RWPE1 (cell line): Measurements from ENCODE around the gene TMPRSS11B.

Experiments used
- CTCF ChIA-PET: fragments of 350-600 bp; sonication (Branson Sonifier 250); formaldehyde crosslinking; extraction: SDS; loops from one replicate; lab custom pipeline; 2021; lab: Yijun Ruan, JAX
- POLR2A ChIA-PET: fragments of 400-600 bp; formaldehyde crosslinking; extraction: SDS; loops from one replicate; lab custom pipeline; 2020; ENCODE audit warnings: antibody characterized with exemption; ENCODE audit not compliant: low non-redundant PET; lab: Yijun Ruan, JAX
- DNase-seq: peaks from one replicate; pipeline ENCODE4 v3.0.0; 2012; ENCODE audit warnings: low spot score
- H3K27ac ChIP-seq: fragments of 450-650 bp; 2 replicates; pipeline ENCODE4 v1.5.1; 2017
- TF ChIP-seq, protein P1 (sequence below): fragments of 450-650 bp; conservative IDR thresholded peaks from 2 replicates; pipeline ENCODE4 v1.5.1; 2017; ENCODE audit warnings: low read depth, mild to moderate bottlenecking

The TMPRSS11B gene

DNA sequence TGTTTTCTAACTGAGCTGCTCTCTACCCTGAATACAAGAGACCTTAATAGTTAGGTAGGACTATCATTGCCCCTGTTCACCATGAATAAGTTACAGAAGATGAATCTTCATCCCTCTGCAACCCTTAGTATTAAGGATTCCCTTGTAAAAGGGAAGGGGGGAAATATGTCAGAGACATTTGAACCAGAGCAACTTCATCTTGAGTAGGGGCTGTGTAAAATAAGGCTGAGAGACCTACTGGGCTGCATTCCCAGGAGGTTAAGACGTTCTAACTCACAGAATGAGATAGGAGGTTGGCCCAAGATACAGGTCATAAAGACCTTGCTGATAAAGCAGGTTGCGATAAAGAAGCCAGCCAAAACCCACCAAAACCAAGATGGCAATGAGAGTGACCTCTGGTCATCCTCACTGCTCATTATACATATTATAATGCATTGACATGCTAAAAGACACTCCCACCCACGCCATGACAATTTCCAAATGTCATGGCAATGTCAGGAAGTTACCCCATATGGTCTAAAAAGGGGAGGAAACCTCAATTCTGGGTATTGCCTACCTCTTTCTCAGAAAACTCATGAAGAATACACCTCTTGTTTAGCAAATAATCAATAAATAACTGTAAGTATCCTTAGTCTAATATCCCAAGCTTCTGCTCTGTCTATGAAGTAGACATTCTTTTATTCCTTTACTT, 19.5 kb upstream of the TMPRSS11B start:
- TF ChIP-seq, protein P1, sequence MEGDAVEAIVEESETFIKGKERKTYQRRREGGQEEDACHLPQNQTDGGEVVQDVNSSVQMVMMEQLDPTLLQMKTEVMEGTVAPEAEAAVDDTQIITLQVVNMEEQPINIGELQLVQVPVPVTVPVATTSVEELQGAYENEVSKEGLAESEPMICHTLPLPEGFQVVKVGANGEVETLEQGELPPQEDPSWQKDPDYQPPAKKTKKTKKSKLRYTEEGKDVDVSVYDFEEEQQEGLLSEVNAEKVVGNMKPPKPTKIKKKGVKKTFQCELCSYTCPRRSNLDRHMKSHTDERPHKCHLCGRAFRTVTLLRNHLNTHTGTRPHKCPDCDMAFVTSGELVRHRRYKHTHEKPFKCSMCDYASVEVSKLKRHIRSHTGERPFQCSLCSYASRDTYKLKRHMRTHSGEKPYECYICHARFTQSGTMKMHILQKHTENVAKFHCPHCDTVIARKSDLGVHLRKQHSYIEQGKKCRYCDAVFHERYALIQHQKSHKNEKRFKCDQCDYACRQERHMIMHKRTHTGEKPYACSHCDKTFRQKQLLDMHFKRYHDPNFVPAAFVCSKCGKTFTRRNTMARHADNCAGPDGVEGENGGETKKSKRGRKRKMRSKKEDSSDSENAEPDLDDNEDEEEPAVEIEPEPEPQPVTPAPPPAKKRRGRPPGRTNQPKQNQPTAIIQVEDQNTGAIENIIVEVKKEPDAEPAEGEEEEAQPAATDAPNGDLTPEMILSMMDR: no peak
- no peak overlapping the region for H3K27ac ChIP-seq
- no peak for DNase-seq
- ChIA-PET CTCF (no interaction called here), POLR2A (no interaction called here)

GRCh38 chr4:68259191-68259590, 13.7 kb upstream of the TMPRSS11B start:
- TF ChIP-seq, protein P1: no peak
- POLR2A ChIA-PET: no interaction called here
- H3K27ac ChIP-seq: no peak overlapping the region
- DNase-seq: no peak
- CTCF ChIA-PET: no interaction called here

DNA sequence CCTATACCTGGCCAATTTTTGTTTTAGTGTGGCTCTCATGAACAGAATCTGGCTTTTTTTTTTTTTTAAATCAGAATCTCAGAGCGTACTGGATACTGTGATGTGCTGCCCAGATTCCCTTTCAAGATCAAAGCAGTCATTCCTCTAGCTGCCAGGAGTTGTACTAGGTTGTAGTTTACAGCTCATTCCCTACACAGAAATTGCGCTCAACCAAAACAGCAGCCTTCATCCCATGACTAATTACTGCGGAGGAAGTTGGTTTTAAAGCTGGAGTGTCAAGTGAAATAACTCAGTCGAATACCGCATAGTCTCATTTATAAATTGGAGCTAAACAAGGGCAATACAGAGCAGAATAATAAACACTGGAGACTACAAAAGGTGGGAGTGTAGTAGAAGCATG, 12.2 kb upstream of the TMPRSS11B start:
- DNase-seq: no peak
- CTCF ChIA-PET: interaction anchor here (0.7 kb wide), 1 partner anchor 9 kb away, joined by 3 read pairs; no protein-coding TSS in a partner anchor
- POLR2A ChIA-PET: no interaction called here
- TF ChIP-seq, protein P1: no peak
- H3K27ac ChIP-seq: no peak overlapping the region

- CTCF ChIA-PET: no interaction called here
- TF ChIP-seq, protein P1: no peak
- H3K27ac ChIP-seq: no peak overlapping the region
- POLR2A ChIA-PET: no interaction called here
- no peak for DNase-seq
These were observed 10.8 kb upstream of the TMPRSS11B start for GRCh38 chr4:68256284-68256683.

DNA sequence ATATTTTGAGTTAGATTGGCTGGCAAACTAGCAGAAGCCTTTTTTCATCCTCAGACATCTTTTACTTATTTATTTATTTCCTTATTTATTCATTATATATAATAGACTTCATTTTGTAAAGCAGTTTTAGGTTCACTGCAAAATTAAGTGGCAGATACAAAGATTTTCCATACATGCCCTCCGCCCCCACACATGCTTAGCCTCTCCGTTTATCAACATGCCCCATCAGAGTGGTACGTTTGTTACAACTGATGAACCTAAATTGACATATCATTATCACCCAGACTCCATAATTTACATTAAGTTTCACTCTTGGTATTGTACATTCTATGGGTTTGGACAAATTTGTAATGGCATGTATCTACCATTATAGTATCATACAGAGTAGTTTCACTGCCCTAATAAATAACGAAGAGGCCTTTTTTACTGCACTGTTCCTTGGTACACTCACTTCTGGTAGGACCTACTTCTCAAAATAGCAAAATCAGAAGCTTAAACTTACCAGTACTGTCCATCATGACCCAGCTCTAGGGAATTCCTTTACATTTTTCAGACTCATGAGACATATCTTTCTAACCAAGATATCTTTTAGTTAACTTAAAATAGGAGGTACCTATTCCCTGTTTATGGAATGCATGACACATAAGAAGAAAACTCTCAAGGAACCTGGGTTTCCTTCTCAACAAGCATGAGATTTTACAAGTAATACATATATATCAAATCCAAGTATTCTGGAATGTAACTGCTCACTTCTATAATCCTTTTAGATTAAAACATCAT, 4.8 kb upstream of the TMPRSS11B start:
- TF ChIP-seq, protein P1: no peak
- DNase-seq: no peak
- ChIA-PET POLR2A (no interaction called here), CTCF (interaction anchor here (0.5 to 0.6 kb wide), 2 partner anchors 34 to 882 kb away, joined by 4 to 9 read pairs; no protein-coding TSS in a partner anchor)
- H3K27ac ChIP-seq: no peak overlapping the region

- no peak overlapping the region for H3K27ac ChIP-seq
- ChIA-PET POLR2A (no interaction called here), CTCF (interaction anchor here (0.6 kb wide), 1 partner anchor 1391 kb away, joined by 4 read pairs; no protein-coding TSS in a partner anchor)
- DNase-seq: no peak
- TF ChIP-seq, protein P1: no peak
These were observed 3.9 kb upstream of the TMPRSS11B start for GRCh38 chr4:68249434-68249833.
